Measurements from ENCODE around the gene PPP1R1A.

DNA sequence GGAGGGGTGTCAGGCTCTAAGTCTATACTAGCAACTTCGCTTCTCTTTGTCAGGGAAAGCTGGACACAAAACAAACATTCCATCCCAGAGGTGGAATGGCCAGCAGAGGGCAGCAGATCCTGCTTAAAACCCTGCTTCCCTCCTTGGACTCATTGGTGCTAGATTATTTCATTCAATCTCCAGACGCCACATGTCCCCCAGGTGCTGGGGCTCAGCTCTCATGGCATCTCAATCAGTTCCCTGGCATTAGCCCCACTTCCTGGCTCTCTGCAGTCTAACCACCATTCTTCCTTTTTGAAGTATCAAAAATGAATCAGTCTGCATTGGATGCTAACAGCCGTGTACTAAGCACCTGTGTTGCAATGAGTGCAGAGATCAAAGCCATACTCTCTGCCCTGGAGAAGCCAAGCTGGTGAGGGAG is 8.1 kb upstream of the PPP1R1A start:
- TF ChIP-seq POLR2A (IDR thresholded peaks at IDR 0.05), result no peak
- TF ChIP-seq, protein P1, sequence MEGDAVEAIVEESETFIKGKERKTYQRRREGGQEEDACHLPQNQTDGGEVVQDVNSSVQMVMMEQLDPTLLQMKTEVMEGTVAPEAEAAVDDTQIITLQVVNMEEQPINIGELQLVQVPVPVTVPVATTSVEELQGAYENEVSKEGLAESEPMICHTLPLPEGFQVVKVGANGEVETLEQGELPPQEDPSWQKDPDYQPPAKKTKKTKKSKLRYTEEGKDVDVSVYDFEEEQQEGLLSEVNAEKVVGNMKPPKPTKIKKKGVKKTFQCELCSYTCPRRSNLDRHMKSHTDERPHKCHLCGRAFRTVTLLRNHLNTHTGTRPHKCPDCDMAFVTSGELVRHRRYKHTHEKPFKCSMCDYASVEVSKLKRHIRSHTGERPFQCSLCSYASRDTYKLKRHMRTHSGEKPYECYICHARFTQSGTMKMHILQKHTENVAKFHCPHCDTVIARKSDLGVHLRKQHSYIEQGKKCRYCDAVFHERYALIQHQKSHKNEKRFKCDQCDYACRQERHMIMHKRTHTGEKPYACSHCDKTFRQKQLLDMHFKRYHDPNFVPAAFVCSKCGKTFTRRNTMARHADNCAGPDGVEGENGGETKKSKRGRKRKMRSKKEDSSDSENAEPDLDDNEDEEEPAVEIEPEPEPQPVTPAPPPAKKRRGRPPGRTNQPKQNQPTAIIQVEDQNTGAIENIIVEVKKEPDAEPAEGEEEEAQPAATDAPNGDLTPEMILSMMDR (IDR thresholded peaks at IDR 0.05), result peak in 1 of 3 donors; percentile 19
